ENCODE results near the gene SDK1.

The SDK1 gene

GRCh38 chr7:3326246-3326645, 25.2 kb downstream of the SDK1 start:
- DNase-seq (ENCODE audit: low read depth): no peak
- in situ Hi-C loops (cut with HindIII; ENCODE audit: low sequenced_read_pairs): no loop called here
- TF ChIP-seq CTCF (IDR thresholded peaks at IDR 0.05; ENCODE audit: low read depth, low read length, missing control alignments): no peak
- H3K4me3 ChIP-seq (ENCODE audit: low read depth, low read length): no peak overlapping the region

DNA sequence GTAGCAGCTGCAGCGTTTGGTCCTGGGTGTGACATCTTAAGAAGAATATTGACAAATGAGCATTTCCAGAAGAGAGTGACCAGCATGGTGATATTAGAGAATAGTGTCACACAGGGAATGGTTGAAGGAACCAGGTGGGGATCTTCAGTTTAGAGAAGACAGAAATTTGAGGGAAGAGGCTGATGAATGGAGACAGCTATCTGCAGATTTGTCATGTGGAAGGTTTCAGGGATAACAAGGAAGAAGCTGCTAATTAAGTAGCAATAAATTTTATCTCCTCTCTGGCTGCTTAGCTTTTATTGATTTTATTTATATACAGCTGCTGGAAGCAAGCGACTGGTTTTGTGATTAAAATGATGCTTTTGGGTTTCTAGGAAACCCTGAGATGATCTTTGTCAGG, 26.0 kb downstream of the SDK1 start:
- in situ Hi-C loops (cut with HindIII; ENCODE audit: low sequenced_read_pairs): no loop called here
- no peak for TF ChIP-seq CTCF (IDR thresholded peaks at IDR 0.05; ENCODE audit: low read depth, low read length, missing control alignments)
- no peak for DNase-seq (ENCODE audit: low read depth)
- no peak overlapping the region for H3K4me3 ChIP-seq (ENCODE audit: low read depth, low read length)

- no peak overlapping the region for H3K4me3 ChIP-seq (ENCODE audit: low read depth, low read length)
- DNase-seq (ENCODE audit: low read depth): no peak
- no peak for TF ChIP-seq CTCF (IDR thresholded peaks at IDR 0.05; ENCODE audit: low read depth, low read length, missing control alignments)
- in situ Hi-C loops (cut with HindIII; ENCODE audit: low sequenced_read_pairs): no loop called here
Measured at GRCh38 chr7:3327655-3328054, 26.6 kb downstream of the SDK1 start.

DNA sequence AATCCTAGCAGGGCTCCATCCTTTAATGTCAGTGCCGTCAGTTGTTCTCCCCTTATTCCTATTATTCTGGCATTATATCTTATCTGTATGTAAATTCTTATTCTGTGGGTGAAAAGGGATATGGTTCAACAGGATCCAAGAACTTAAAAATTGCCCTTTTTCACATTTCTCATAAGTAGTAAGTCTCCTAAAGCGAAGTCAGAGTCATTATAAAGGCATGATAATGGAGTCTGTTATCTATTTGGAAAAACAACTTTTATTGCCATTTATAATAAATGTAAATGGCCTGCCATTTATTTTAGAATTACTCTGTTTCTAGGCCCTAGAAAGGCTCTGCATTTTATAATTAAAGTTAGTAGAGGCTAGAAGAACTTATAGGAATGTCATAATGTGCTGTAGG, 31.3 kb downstream of the SDK1 start:
- TF ChIP-seq CTCF (IDR thresholded peaks at IDR 0.05; ENCODE audit: low read depth, low read length, missing control alignments): no peak
- DNase-seq (ENCODE audit: low read depth): no peak
- no peak overlapping the region for H3K4me3 ChIP-seq (ENCODE audit: low read depth, low read length)
- in situ Hi-C loops (cut with HindIII; ENCODE audit: low sequenced_read_pairs): no loop called here

DNA sequence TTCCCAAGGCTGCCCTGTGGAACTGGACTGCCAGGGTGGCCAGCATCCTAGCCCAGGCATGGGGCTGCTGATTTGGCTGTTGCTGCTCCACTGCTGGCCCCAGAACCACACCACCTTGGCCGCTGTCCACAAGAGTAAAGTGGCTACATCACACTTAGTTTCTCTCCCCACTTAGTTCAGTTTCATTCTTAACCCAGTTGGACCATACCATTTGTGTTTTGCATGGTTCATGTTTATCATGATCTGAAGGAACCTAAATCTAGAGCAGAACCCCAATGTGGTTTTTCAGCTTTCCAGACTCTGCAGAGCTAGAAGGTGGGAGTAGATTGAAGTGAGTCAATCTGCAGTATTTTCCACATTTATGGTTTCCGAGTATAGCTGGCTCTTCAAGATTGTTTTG, 32.8 kb downstream of the SDK1 start:
- DNase-seq (ENCODE audit: low read depth): no peak
- TF ChIP-seq CTCF (IDR thresholded peaks at IDR 0.05; ENCODE audit: low read depth, low read length, missing control alignments): no peak
- in situ Hi-C loops (cut with HindIII; ENCODE audit: low sequenced_read_pairs): no loop called here
- H3K4me3 ChIP-seq (ENCODE audit: low read depth, low read length): no peak overlapping the region

DNA sequence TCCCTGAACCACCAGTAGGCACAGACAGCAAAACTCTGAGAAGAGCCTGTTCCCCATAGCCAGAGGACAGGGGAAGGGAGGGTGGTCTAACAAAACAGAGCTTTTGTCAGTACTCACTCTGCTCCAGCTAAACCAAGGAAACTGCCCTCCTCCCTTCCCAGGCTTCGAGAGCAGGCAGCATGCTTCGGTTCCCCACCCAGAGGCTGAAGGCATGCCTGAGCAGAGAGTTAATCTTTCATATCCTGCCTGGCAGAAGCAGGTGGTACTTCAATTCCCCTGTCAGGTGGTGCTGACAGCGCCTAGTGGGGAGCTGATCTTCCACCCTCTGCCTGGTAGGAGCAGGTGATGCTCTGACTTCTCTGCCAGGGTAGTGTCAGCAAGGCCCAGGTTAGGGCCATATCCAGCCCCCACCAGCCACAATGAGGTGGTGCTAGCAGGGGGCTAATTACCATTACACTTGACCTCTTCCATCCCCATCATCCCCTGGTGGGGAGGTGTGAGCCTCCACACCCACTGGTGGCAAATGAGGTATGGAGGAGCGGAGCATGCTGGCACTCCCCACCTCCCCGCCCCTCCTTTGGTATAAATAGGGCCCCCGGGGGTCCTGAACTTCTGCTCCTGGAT, 35.1 kb downstream of the SDK1 start:
- H3K4me3 ChIP-seq (ENCODE audit: low read depth, low read length): no peak overlapping the region
- in situ Hi-C loops (cut with HindIII; ENCODE audit: low sequenced_read_pairs): no loop called here
- TF ChIP-seq CTCF (IDR thresholded peaks at IDR 0.05; ENCODE audit: low read depth, low read length, missing control alignments): no peak
- no peak for DNase-seq (ENCODE audit: low read depth)

Measured in astrocyte of the cerebellum (primary cell).